Fibroblast of lung (primary cell): Measurements from ENCODE around the gene FAM151A.

Experiments
- EZH2 ChIP-seq: IDR thresholded peaks from 2 replicates; pipeline ENCODE4 v1.5.1; 2012; ENCODE audit warnings: low read length, control low read depth, mild to moderate bottlenecking; ENCODE audit errors: missing control alignments
- TF ChIP-seq, protein P1 (sequence below), 2 donors: IDR thresholded peaks in 1 of 2; conservative IDR thresholded peaks in 1 of 2; 1 replicate in 1 of 2; 2 replicates in 1 of 2; pipeline ENCODE4 v1.5.1; 2011 to 2012; ENCODE audit warnings: low read length in 2 of 2, control low read depth in 1 of 2, inconsistent platforms in 1 of 2, low read depth in 1 of 2, mild to moderate bottlenecking in 1 of 2

DNA sequence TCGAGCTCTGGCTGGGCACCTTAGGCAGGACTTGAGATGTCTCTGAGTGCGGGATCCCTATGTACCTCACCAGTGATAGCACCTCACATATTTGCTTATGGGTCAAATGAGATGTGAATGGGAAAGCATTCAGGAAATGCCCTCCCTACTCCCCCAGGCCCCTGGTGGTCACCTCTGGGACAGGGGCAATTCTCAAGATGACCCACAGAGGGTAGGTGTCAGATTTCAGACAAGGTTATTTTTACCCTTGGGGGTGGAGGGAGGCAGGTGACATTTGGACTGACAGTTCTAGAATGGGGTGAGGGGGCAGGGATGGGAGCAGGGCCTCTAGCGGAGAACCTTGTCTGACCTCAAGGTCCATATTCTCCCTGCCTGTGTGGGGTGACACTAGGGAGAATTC, 48.2 kb downstream of the FAM151A start:
- TF ChIP-seq, protein P1, sequence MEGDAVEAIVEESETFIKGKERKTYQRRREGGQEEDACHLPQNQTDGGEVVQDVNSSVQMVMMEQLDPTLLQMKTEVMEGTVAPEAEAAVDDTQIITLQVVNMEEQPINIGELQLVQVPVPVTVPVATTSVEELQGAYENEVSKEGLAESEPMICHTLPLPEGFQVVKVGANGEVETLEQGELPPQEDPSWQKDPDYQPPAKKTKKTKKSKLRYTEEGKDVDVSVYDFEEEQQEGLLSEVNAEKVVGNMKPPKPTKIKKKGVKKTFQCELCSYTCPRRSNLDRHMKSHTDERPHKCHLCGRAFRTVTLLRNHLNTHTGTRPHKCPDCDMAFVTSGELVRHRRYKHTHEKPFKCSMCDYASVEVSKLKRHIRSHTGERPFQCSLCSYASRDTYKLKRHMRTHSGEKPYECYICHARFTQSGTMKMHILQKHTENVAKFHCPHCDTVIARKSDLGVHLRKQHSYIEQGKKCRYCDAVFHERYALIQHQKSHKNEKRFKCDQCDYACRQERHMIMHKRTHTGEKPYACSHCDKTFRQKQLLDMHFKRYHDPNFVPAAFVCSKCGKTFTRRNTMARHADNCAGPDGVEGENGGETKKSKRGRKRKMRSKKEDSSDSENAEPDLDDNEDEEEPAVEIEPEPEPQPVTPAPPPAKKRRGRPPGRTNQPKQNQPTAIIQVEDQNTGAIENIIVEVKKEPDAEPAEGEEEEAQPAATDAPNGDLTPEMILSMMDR (conservative IDR thresholded peaks at IDR 0.05 in 1 of 2, IDR thresholded peaks at IDR 0.05 in 1 of 2; ENCODE audit: low read depth in 1 of 2, low read length in 2 of 2) = no peak
- no peak for TF ChIP-seq EZH2
